PFSK-1 (cell line): ENCODE results near the gene TMEM254.

Experiments used
- FOXP2 ChIP-seq: optimal IDR thresholded peaks from 2 replicates; pipeline ENCODE3; 2011; ENCODE audit warnings: borderline replicate concordance, control low read depth, inconsistent platforms; ENCODE audit not compliant: insufficient read depth; ENCODE audit errors: extremely low read length, extremely low read depth
- SIN3A ChIP-seq: IDR thresholded peaks from 2 replicates; pipeline ENCODE4 v1.6.1; 2012; ENCODE audit warnings: mild to moderate bottlenecking, low read length, moderate library complexity, borderline replicate concordance; ENCODE audit not compliant: insufficient read depth
- TAF1 ChIP-seq: IDR thresholded peaks from 2 replicates; pipeline ENCODE4 v1.6.1; 2012; ENCODE audit warnings: low read length, control low read depth, borderline replicate concordance; ENCODE audit not compliant: insufficient read depth

GRCh38 chr10:80057171-80057570 is 21.3 kb upstream of the TMEM254 start:
- TF ChIP-seq SIN3A: no peak
- no peak for TF ChIP-seq FOXP2
- no peak for TF ChIP-seq TAF1
